Measurements from ENCODE around the gene TOR4A.
A peak's percentile ranks its signal among the peaks of the same experiment; 100 is the strongest.

TOR4A gene

GRCh38 chr9:137234055-137234697 lies 43.4 kb upstream of the TOR4A start:
- DNase-seq, result no peak
- no peak overlapping the region for H3K4me3 ChIP-seq (ENCODE audit: low read depth, low read length)
- H3K4me1 ChIP-seq, result peaks cover 7% of the 10 kb centered on the region
- H3K9me3 ChIP-seq, result no peaks in the 10 kb centered on the region
- H3K36me3 ChIP-seq, result no peaks in the 10 kb centered on the region
- TF ChIP-seq CTCF (IDR thresholded peaks at IDR 0.05; ENCODE audit: low read depth, low read length), result no peak
- H3K27me3 ChIP-seq, result no peaks in the 10 kb centered on the region

GRCh38 chr9:137234758-137235423 lies 42.6 kb upstream of the TOR4A start:
- peaks cover 4% of the 10 kb centered on the region for H3K4me1 ChIP-seq

GRCh38 chr9:137235424-137236237 lies 41.9 kb upstream of the TOR4A start:
- H3K4me1 ChIP-seq, result peaks cover 4% of the 10 kb centered on the region

More at GRCh38 chr9:137234758-137235423, 42.6 kb upstream of the TOR4A start:
- DNase-seq, result no peak
- Histone ChIP-seq H3K9me3 (no peaks in the 10 kb centered on the region), H3K36me3 (no peaks in the 10 kb centered on the region), H3K27me3 (no peaks in the 10 kb centered on the region), H3K4me3 (ENCODE audit: low read depth, low read length) (no peak overlapping the region)
- no peak for TF ChIP-seq CTCF (IDR thresholded peaks at IDR 0.05; ENCODE audit: low read depth, low read length)

GRCh38 chr9:137236238-137236935 lies 41.1 kb upstream of the TOR4A start:
- H3K27me3 ChIP-seq, result no peaks in the 10 kb centered on the region
- H3K4me1 ChIP-seq, result peaks cover 4% of the 10 kb centered on the region
- peak; percentile 95 for TF ChIP-seq CTCF (IDR thresholded peaks at IDR 0.05; ENCODE audit: low read depth, low read length)
- no peaks in the 10 kb centered on the region for H3K36me3 ChIP-seq
- peak; percentile 94 for DNase-seq
- no peak overlapping the region for H3K4me3 ChIP-seq (ENCODE audit: low read depth, low read length)
- H3K9me3 ChIP-seq, result no peaks in the 10 kb centered on the region

More at GRCh38 chr9:137235424-137236237, 41.9 kb upstream of the TOR4A start:
- Histone ChIP-seq H3K9me3 (no peaks in the 10 kb centered on the region), H3K27me3 (no peaks in the 10 kb centered on the region), H3K36me3 (no peaks in the 10 kb centered on the region), H3K4me3 (ENCODE audit: low read depth, low read length) (no peak overlapping the region)
- DNase-seq, result no peak
- peak; percentile 25 for TF ChIP-seq CTCF (IDR thresholded peaks at IDR 0.05; ENCODE audit: low read depth, low read length)

- no peaks in the 10 kb centered on the region for H3K9me3 ChIP-seq
- TF ChIP-seq CTCF (IDR thresholded peaks at IDR 0.05; ENCODE audit: low read depth, low read length), result no peak
- H3K4me3 ChIP-seq (ENCODE audit: low read depth, low read length), result no peak overlapping the region
- H3K36me3 ChIP-seq, result peaks cover 3% of the 10 kb centered on the region
- H3K4me1 ChIP-seq, result peaks cover 4% of the 10 kb centered on the region
- no peak for DNase-seq
- H3K27me3 ChIP-seq, result no peaks in the 10 kb centered on the region
These were observed 40.5 kb upstream of the TOR4A start for GRCh38 chr9:137236936-137237421.
